IPS-15b (cell line): ENCODE data around the gene NDUFC2.
A peak's percentile ranks its signal among the peaks of the same experiment; 100 is the strongest.
"Not testable (repeated sequence)": the region's sequence is repeated elsewhere in the genome, so short reads cannot be mapped to it uniquely, and the experiment has no call there.

Source experiments
- H3K27me3 ChIP-seq: one replicate; pipeline ENCODE4 v1.6.1; 2013; ENCODE audit warnings: low read length; ENCODE audit not compliant: control insufficient read depth, insufficient read depth
- H3K36me3 ChIP-seq: one replicate; pipeline ENCODE4 v1.6.1; 2013; ENCODE audit warnings: low read length; ENCODE audit not compliant: control insufficient read depth, insufficient read depth
- H3K4me1 ChIP-seq: one replicate; pipeline ENCODE4 v1.6.1; 2013; ENCODE audit warnings: mild to moderate bottlenecking, low read length; ENCODE audit not compliant: control insufficient read depth, insufficient read depth
- H3K4me3 ChIP-seq: one replicate; pipeline ENCODE4 v1.5.1; 2013; ENCODE audit warnings: low read depth, low read length
- H3K9ac ChIP-seq: one replicate; pipeline ENCODE4 v1.6.1; 2013; ENCODE audit warnings: low read depth, mild to moderate bottlenecking, low read length
- H3K9me3 ChIP-seq: one replicate; pipeline ENCODE4 v1.6.1; 2013; ENCODE audit warnings: mild to moderate bottlenecking, low read length; ENCODE audit not compliant: control insufficient read depth, insufficient read depth

The NDUFC2 gene

GRCh38 chr11:78061921-78062311, 17.7 kb downstream of the NDUFC2 start:
- Histone ChIP-seq H3K4me3 (no peak overlapping the region), H3K9ac (no peak overlapping the region), H3K27me3 (no peaks in the 10 kb centered on the region), H3K36me3 (no peaks in the 10 kb centered on the region), H3K4me1 (no peaks in the 10 kb centered on the region), H3K9me3 (no peaks in the 10 kb centered on the region)

- Histone ChIP-seq H3K36me3 (no peaks in the 10 kb centered on the region), H3K27me3 (no peaks in the 10 kb centered on the region), H3K4me3 (no peak overlapping the region), H3K4me1 (no peaks in the 10 kb centered on the region), H3K9me3 (no peaks in the 10 kb centered on the region), H3K9ac (no peak overlapping the region)
These were observed 18.4 kb downstream of the NDUFC2 start for GRCh38 chr11:78061088-78061920.

DNA sequence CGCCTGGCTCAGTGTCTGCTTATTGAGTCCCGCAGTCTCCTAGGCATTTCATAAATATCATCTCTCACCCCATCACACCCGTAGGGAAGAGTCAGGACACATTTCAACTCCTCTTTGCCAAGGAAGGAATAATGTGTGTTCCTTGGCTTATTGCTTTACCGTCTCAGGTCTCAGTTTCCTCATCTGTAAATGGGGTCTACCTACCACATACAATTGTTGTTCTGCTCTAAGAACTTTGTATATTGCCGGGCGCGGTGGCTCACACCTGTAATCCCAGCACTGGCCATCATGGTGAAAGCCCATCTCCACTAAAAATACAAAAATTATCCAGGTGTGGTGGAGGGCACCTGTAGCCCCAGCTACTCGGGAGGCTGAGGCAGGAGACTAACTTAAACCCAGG, 19.1 kb downstream of the NDUFC2 start:
- H3K4me1 ChIP-seq: no peaks in the 10 kb centered on the region
- H3K4me3 ChIP-seq: no peak overlapping the region
- no peaks in the 10 kb centered on the region for H3K36me3 ChIP-seq
- H3K9ac ChIP-seq: no peak overlapping the region
- H3K27me3 ChIP-seq: no peaks in the 10 kb centered on the region
- H3K9me3 ChIP-seq: no peaks in the 10 kb centered on the region

GRCh38 chr11:78059749-78060328, 19.8 kb downstream of the NDUFC2 start:
- H3K9ac ChIP-seq, H3K4me3 ChIP-seq: not testable (repeated sequence)

DNA sequence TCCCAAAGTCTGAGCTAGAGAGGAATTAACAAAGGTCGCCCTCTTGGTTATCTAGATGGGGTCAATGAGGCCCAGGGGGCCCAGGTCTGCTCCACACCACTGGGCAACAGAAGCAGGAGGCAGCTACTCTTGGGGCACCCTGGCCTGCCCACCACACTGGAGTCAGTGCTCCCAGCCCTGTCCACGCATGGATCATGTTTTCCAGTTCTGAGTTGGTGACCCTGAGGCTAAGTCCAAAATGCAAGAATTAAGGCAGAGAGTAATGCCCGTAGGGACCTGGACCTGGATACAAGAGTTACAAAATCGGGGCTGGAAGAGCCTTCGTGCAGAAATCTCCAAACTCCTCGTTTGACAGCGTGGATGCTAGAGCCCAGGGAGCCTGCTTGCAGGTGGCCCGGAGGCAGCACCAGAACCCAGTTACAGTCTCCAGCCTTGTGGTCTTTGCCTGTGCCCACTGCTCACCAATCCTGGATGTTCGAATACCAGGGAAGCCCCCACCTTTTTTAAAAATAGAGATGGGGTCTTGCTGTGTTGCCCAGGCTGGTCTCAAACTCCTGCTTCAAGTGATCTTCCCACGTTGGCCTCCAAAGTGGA, 22.1 kb downstream of the NDUFC2 start:
- Histone ChIP-seq H3K9ac (no peak overlapping the region), H3K4me1 (no peaks in the 10 kb centered on the region), H3K4me3 (no peak overlapping the region), H3K9me3 (no peaks in the 10 kb centered on the region), H3K36me3 (no peaks in the 10 kb centered on the region), H3K27me3 (no peaks in the 10 kb centered on the region)

More at GRCh38 chr11:78059749-78060328, 19.8 kb downstream of the NDUFC2 start:
- H3K27me3 ChIP-seq, H3K9me3 ChIP-seq, H3K4me1 ChIP-seq, H3K36me3 ChIP-seq: not testable (repeated sequence)

GRCh38 chr11:78056093-78056492, 23.6 kb downstream of the NDUFC2 start:
- no peaks in the 10 kb centered on the region for H3K27me3 ChIP-seq
- no peak overlapping the region for H3K9ac ChIP-seq
- H3K9me3 ChIP-seq: no peaks in the 10 kb centered on the region
- H3K4me1 ChIP-seq: peaks cover 4% of the 10 kb centered on the region
- no peak overlapping the region for H3K4me3 ChIP-seq
- H3K36me3 ChIP-seq: no peaks in the 10 kb centered on the region

DNA sequence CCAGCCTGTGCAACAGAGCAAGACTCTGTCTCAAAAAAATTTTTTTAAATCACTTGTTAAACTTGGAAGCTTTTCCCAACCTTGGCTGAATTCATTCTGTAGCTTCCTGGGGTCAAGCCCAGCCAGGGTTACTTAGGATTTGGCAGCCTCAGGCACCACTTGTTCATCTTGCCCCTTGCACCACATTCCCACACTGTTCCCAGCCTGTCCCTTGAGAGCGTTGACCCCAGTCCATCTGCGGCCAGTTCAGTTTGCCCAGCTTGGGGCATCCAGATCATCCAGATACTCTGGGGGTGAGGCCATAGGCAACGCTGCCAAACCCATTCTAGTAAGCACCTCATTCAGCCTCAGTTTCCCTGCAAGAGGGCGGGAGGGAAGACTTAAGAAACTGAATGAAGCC, 24.7 kb downstream of the NDUFC2 start:
- Histone ChIP-seq H3K9me3 (no peaks in the 10 kb centered on the region), H3K36me3 (no peaks in the 10 kb centered on the region), H3K4me3 (no peak overlapping the region), H3K4me1 (peaks cover 7% of the 10 kb centered on the region), H3K27me3 (no peaks in the 10 kb centered on the region), H3K9ac (no peak overlapping the region)

DNA sequence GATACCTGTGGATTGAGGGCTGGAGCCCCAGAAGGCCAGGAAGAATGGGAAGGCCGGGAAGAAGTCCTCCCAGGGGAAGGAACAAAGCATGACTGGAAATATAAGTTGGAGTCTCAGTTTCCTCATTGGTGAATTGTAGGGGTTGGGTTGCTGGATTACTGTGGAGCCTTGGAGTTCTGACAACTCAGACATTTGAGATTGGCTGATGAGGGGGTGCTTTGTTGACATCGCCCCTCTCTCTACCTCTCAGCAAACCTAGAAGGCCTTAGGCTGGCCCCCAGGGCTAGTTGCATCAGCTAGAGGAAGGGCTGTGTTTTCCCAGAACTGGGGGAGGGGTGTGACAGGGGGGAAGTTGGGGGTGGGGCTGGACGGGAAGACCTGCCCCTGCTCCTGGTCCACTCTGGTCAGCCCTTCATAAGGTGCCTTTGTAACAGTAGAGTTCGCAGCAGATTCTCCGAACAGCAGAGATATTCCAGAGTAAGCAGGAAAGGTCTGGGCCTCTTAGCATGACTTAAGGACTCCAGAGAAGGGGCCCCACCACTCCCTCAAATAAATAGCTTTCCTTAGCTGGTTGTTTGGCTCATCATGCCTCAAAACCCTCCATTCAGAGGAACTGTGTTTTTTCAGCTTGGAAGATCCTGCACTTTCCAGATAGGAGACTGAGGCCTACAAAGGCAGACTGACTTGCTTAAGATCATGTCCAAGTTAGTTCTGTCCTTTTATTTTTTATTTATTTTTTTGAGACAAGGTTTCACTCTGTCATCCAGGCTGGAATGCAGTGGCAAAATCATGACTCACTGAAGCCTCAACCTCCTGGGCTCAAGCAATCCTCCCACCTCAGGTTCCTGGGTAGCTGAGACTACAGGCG, 28.5 kb downstream of the NDUFC2 start:
- Histone ChIP-seq H3K27me3 (no peaks in the 10 kb centered on the region), H3K36me3 (no peaks in the 10 kb centered on the region), H3K9me3 (no peaks in the 10 kb centered on the region), H3K4me3 (no peak overlapping the region), H3K9ac (no peak overlapping the region), H3K4me1 (peaks cover 7% of the 10 kb centered on the region)

DNA sequence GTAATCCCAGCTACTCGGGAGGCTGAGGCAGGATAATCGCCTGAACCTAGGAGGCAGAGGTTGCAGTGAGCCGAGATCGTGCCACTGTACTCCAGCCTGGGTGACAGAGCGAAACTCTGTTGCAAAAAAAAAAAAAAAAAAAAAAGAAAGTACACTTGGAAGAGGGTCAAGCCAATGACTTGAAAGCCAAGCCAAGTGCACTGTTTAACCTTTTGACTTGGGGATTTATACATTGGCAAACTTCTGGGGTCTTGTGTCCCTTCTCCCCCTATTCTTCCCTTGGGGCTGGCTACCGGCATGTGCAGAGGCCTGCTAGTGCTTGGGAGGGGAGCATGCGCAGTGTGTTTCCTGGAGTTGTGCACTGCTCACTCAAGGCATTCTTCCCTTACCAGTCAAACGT, 30.3 kb downstream of the NDUFC2 start:
- peaks cover 7% of the 10 kb centered on the region for H3K27me3 ChIP-seq
- peaks cover 7% of the 10 kb centered on the region for H3K4me1 ChIP-seq
- H3K9ac ChIP-seq: no peak overlapping the region
- no peaks in the 10 kb centered on the region for H3K36me3 ChIP-seq
- H3K4me3 ChIP-seq: no peak overlapping the region
- no peaks in the 10 kb centered on the region for H3K9me3 ChIP-seq

- Histone ChIP-seq H3K27me3 (peaks cover 8% of the 10 kb centered on the region), H3K36me3 (no peaks in the 10 kb centered on the region), H3K9ac (no peak overlapping the region), H3K4me1 (peaks cover 7% of the 10 kb centered on the region), H3K4me3 (no peak overlapping the region), H3K9me3 (no peaks in the 10 kb centered on the region)
These were observed 31.1 kb downstream of the NDUFC2 start for GRCh38 chr11:78048561-78048960.

GRCh38 chr11:78046486-78046854, 33.2 kb downstream of the NDUFC2 start:
- Histone ChIP-seq H3K9ac (peak overlapping the region; percentile 65), H3K4me3 (peak overlapping the region; percentile 60), H3K27me3 (peaks cover 8% of the 10 kb centered on the region), H3K9me3 (no peaks in the 10 kb centered on the region), H3K36me3 (no peaks in the 10 kb centered on the region), H3K4me1 (peaks cover 6% of the 10 kb centered on the region)
